SK-N-SH (cell line): ENCODE data around the gene PAM16. TPM values are rescaled to one million over a fixed set of nuclear protein-coding genes. Genes with fewer than 3 reads are reported as not detected.

Source experiments
- CTCF ChIA-PET: fragments of 300-600, 350-600 bp; formaldehyde crosslinking; extraction: SDS; loops from one replicate; lab custom pipeline; 2021; lab: Yijun Ruan, JAX
- POLR2A ChIA-PET: fragments of 350-600 bp; sonication (Branson Sonifier 250); formaldehyde crosslinking; extraction: SDS; loops from one replicate; lab custom pipeline; 2020; ENCODE audit warnings: antibody characterized with exemption, inconsistent platforms; lab: Yijun Ruan, JAX
- DNase-seq: peaks from one replicate; pipeline ENCODE4 v3.0.0; 2012
- H2AFZ ChIP-seq: fragments of 200-600 bp; sonication (generic); 2 replicates; pipeline ENCODE4 v1.8.1; 2016; ENCODE audit warnings: antibody characterized with exemption, mild to moderate bottlenecking, low read depth
- H3F3A ChIP-seq: fragments of 200-600 bp; sonication (generic); replicated peaks from 2 replicates; pipeline ENCODE3; 2016; ENCODE audit warnings: antibody characterized with exemption, mild to moderate bottlenecking; ENCODE audit not compliant: insufficient read depth
- H3K27ac ChIP-seq, 2 experiments: fragments of 200-500 bp in 1 of 2; fragments of 200-600 bp in 1 of 2; sonication (Bioruptor generic) in 1 of 2; sonication (generic), shearing (Covaris generic) in 1 of 2; 2 replicates each; pipeline versions ENCODE4 v1.5.1 to v1.6.1; 2014 to 2016; ENCODE audit warnings: low read depth in 2 of 2, inconsistent platforms in 1 of 2, low read length in 1 of 2, mild to moderate bottlenecking in 1 of 2, mixed read lengths in 1 of 2
- H3K27me3 ChIP-seq: fragments of 200-600 bp; sonication (generic), shearing (Covaris generic); 2 replicates; pipeline ENCODE4 v1.6.1; 2016; ENCODE audit warnings: mixed run types; ENCODE audit not compliant: insufficient read depth
- H3K36me3 ChIP-seq, 2 experiments: fragments of 200-500 bp in 1 of 2; fragments of 200-600 bp in 1 of 2; sonication (Bioruptor generic) in 1 of 2; sonication (generic) in 1 of 2; replicated peaks in 1 of 2; 2 replicates each; pipeline versions ENCODE3 to v1.5.1; 2014 to 2016; ENCODE audit warnings: low read length in 1 of 2, mild to moderate bottlenecking in 1 of 2; ENCODE audit not compliant: insufficient read depth in 2 of 2, control insufficient read depth in 1 of 2
- H3K4me1 ChIP-seq, 2 experiments: fragments of 200-500 bp in 1 of 2; fragments of 200-600 bp in 1 of 2; sonication (Bioruptor generic) in 1 of 2; sonication (generic), shearing (Covaris generic) in 1 of 2; 2 replicates each; pipeline versions ENCODE4 v1.5.1 to v1.6.1; 2014 to 2016; ENCODE audit warnings: low read depth in 1 of 2, low read length in 1 of 2, mixed run types in 1 of 2; ENCODE audit not compliant: insufficient read depth in 2 of 2, control insufficient read depth in 1 of 2
- H3K4me2 ChIP-seq: fragments of 200-600 bp; sonication (generic), shearing (Covaris generic); 2 replicates; pipeline ENCODE4 v1.6.1; 2017; ENCODE audit warnings: mixed run types
- H3K4me3 ChIP-seq, 2 experiments: fragments of 200-500 bp in 1 of 2; fragments of 200-600 bp in 1 of 2; sonication (Bioruptor generic) in 1 of 2; sonication (generic), shearing (Covaris generic) in 1 of 2; 2 replicates each; pipeline versions ENCODE4 v1.5.1 to v1.8.1; 2014 to 2016; ENCODE audit warnings: low read depth in 2 of 2, inconsistent platforms in 1 of 2, low read length in 1 of 2, mild to moderate bottlenecking in 1 of 2, mixed read lengths in 1 of 2, moderate library complexity in 1 of 2
- H3K79me2 ChIP-seq: fragments of 200-600 bp; sonication (generic); 2 replicates; pipeline ENCODE4 v1.8.1; 2017; ENCODE audit warnings: mild to moderate bottlenecking; ENCODE audit not compliant: insufficient read depth
- H3K9ac ChIP-seq: fragments of 200-600 bp; sonication (generic); 2 replicates; pipeline ENCODE4 v1.6.1; 2017; ENCODE audit warnings: mixed run types
- H3K9me2 ChIP-seq: fragments of 200-600 bp; sonication (generic); 2 replicates; pipeline ENCODE4 v1.6.1; 2017; ENCODE audit warnings: mixed run types
- H3K9me3 ChIP-seq: fragments of 200-600 bp; sonication (generic); 2 replicates; pipeline ENCODE4 v1.6.1; 2017; ENCODE audit warnings: mixed run types, mild to moderate bottlenecking, moderate library complexity
- H4K20me1 ChIP-seq: fragments of 200-600 bp; sonication (generic); 2 replicates; pipeline ENCODE4 v1.6.1; 2017; ENCODE audit warnings: mild to moderate bottlenecking, mixed run types; ENCODE audit not compliant: insufficient read depth
- CTCF ChIP-seq: fragments of 200-600 bp; sonication (generic); IDR thresholded peaks from 2 replicates; pipeline ENCODE4 v1.6.1; 2017; ENCODE audit warnings: antibody characterized with exemption, mild to moderate bottlenecking, moderate library complexity
- EP300 ChIP-seq, 2 experiments: IDR thresholded peaks; 2 replicates each; pipeline versions ENCODE4 v1.4.0 to v1.6.1; 2012; ENCODE audit warnings: borderline replicate concordance in 1 of 2, low read depth in 1 of 2, low read length in 1 of 2
- FOSL2 ChIP-seq: IDR thresholded peaks from 2 replicates; pipeline ENCODE4 v1.4.0; 2012; ENCODE audit warnings: low read depth, mild to moderate bottlenecking, moderate library complexity, borderline replicate concordance
- GABPA ChIP-seq: IDR thresholded peaks from 2 replicates; pipeline ENCODE4 v1.4.0; 2012; ENCODE audit warnings: low read depth, mild to moderate bottlenecking
- JUND ChIP-seq: IDR thresholded peaks from 2 replicates; pipeline ENCODE4 v1.4.0; 2012
- MEF2A ChIP-seq: IDR thresholded peaks from 2 replicates; pipeline ENCODE4 v1.4.0; 2012; ENCODE audit warnings: low read depth, borderline replicate concordance
- NFIC ChIP-seq: IDR thresholded peaks from 2 replicates; pipeline ENCODE4 v1.4.0; 2012; ENCODE audit warnings: borderline replicate concordance
- POLR2AphosphoS5 ChIP-seq: IDR thresholded peaks from 2 replicates; pipeline ENCODE4 v1.6.1; 2012; ENCODE audit warnings: low read depth, low read length
- REST ChIP-seq: IDR thresholded peaks from 2 replicates; pipeline ENCODE4 v1.6.1; 2012; ENCODE audit warnings: mild to moderate bottlenecking, low read depth, low read length, moderate library complexity
- SIN3A ChIP-seq: IDR thresholded peaks from 2 replicates; pipeline ENCODE4 v1.6.1; 2012; ENCODE audit warnings: low read depth, mild to moderate bottlenecking, low read length, moderate library complexity, borderline replicate concordance
- SMC3 ChIP-seq: IDR thresholded peaks from 2 replicates; pipeline ENCODE4 v1.6.1; 2012; ENCODE audit warnings: low read depth, low read length, improper control_type of control experiment
- TAF1 ChIP-seq: IDR thresholded peaks from 2 replicates; pipeline ENCODE4 v1.6.1; 2012; ENCODE audit warnings: low read depth, mild to moderate bottlenecking, low read length, moderate library complexity, borderline replicate concordance
- TEAD4 ChIP-seq: IDR thresholded peaks from 2 replicates; pipeline ENCODE4 v1.4.0; 2012; ENCODE audit warnings: mild to moderate bottlenecking, borderline replicate concordance; ENCODE audit not compliant: insufficient read depth
- USF1 ChIP-seq: IDR thresholded peaks from 2 replicates; pipeline ENCODE4 v1.4.0; 2012; ENCODE audit warnings: low read depth, borderline replicate concordance
- USF2 ChIP-seq: fragments of 150-350 bp; IDR thresholded peaks from 2 replicates; pipeline ENCODE4 v1.6.1; 2017; ENCODE audit warnings: antibody characterized with exemption, low read length, low read depth, borderline replicate concordance
- YY1 ChIP-seq: IDR thresholded peaks from 2 replicates; pipeline ENCODE4 v1.4.0; 2012; ENCODE audit warnings: low read depth, mild to moderate bottlenecking
- ZBTB33 ChIP-seq: IDR thresholded peaks from 2 replicates; pipeline ENCODE4 v1.4.0; 2012; ENCODE audit warnings: low read depth, borderline replicate concordance
- WGBS: methylation state at CpG from one replicate; pipeline ENCODE4 v1.1.6; 2017; ENCODE audit warnings: low lambda C conversion rate; 5-methylcytosine and 5-hydroxymethylcytosine counted together
- polyA plus RNA-seq, 3 experiments: library from polyadenylated mRNA; depleted of rRNA; stranded (reverse); fragments of >200 nt; gene quantifications; 2 replicates each; pipeline ENCODE4 v1.2.3, GENCODE V29; 2012

Gene PAM16
- polyA plus RNA-seq, 1 of the 3 experiments (the other 2 are of a cell fraction): 96.4 TPM

- TF ChIP-seq TAF1 (no peak), CTCF (peak; percentile 96)
Measured at GRCh38 chr16:4358831-4359561, 7.9 kb upstream of the PAM16 start (continued).

- DNase-seq: no peak
- Histone ChIP-seq H3K4me1 (peaks cover 0 to 10% of the 10 kb centered on the region in 2 experiments; a peak in 1 of 4 replicates), H3K4me2 (no peak overlapping the region), H3K9me2 (no peaks in the 10 kb centered on the region)
- TF ChIP-seq MEF2A: no peak
- TF ChIP-seq USF1: no peak
- no peak for TF ChIP-seq SMC3
- TF ChIP-seq NFIC: no peak
- no peak for TF ChIP-seq REST
- TF ChIP-seq ZBTB33: no peak
- no peak for TF ChIP-seq POLR2AphosphoS5
- TF ChIP-seq YY1: no peak
- TF ChIP-seq USF2: no peak
- TF ChIP-seq JUND: no peak
- TF ChIP-seq EP300 (IDR thresholded peaks at IDR 0.05; ENCODE audit: borderline replicate concordance in 1 of 2, low read depth in 1 of 2, low read length in 1 of 2): no peak
- TF ChIP-seq TEAD4: no peak
- TF ChIP-seq SIN3A: no peak
- no peak for TF ChIP-seq FOSL2
- TF ChIP-seq GABPA: no peak
- TF ChIP-seq TAF1: no peak
- TF ChIP-seq, all 33 proteins: peak for 0
- peaks cover 6% of the 10 kb centered on the region for H3F3A ChIP-seq
- H2AFZ ChIP-seq: no peak overlapping the region
- H3K79me2 ChIP-seq: no peaks in the 10 kb centered on the region
- H4K20me1 ChIP-seq: no peaks in the 10 kb centered on the region
- POLR2A ChIA-PET: interaction anchor here (1.4 kb wide), 1 partner anchor 45 kb away, joined by 3 read pairs; no protein-coding TSS in a partner anchor
- H3K9ac ChIP-seq: no peak overlapping the region
- CTCF ChIA-PET: interaction anchor here (0.8 to 5.6 kb wide), 8 partner anchors 11 to 57 kb away, joined by 4 to 299 read pairs (median 16); partner anchors contain the start of gene CORO7
- peaks cover 0 to 2% of the 10 kb centered on the region in 2 experiments for H3K36me3 ChIP-seq
- no peak overlapping the region for H3K4me3 ChIP-seq
- no peaks in the 10 kb centered on the region for H3K27me3 ChIP-seq
- WGBS: 94% methylated on average over 13 of the region's 19 CpGs
- H3K9me3 ChIP-seq: no peaks in the 10 kb centered on the region
- no peak overlapping the region for H3K27ac ChIP-seq
Measured at GRCh38 chr16:4358236-4358635, 7.1 kb upstream of the PAM16 start.
